HCT116 (cell line): ENCODE measurements around the gene ESYT1. TPM values are rescaled to one million over a fixed set of nuclear protein-coding genes. Genes with fewer than 3 reads are reported as not detected.

ENCODE experiments used
- ATAC-seq: fragments of 200-7000 bp; cut with Tn5 transposase; 2 replicates; pipeline ENCODE4 v1.9.1; 2020; ENCODE audit warnings: mild to moderate bottlenecking, moderate library complexity
- BruUV-seq: library from RNA; stranded (reverse); fragments of 400-500 nt; replicated peaks from 2 replicates; lab custom pipeline; 2021; lab: Mats Ljungman, UMichigan
- CTCF ChIA-PET: fragments of 300-600 bp; sonication (Branson Sonifier 250); formaldehyde crosslinking; loops from one replicate; lab custom pipeline; 2021; ENCODE audit warnings: antibody characterized with exemption; lab: Charles Lee
- POLR2A ChIA-PET: fragments of 300-600, 350-600 bp; sonication (Branson Sonifier 250); formaldehyde crosslinking; loops from one replicate; lab custom pipeline; 2021; ENCODE audit warnings: antibody characterized with exemption; lab: Charles Lee
- RAD21 ChIA-PET, 2 experiments: fragments of 300-600 bp; sonication (Branson Sonifier 250); formaldehyde crosslinking; loops; one replicate each; lab custom pipeline; 2023; ENCODE audit warnings: low total read pairs in 2 of 2; ENCODE audit not compliant: uncharacterized antibody in 2 of 2, unreplicated experiment in 2 of 2, low non-redundant PET in 1 of 2; lab: Charles Lee
- DNase-seq: peaks from one replicate; pipeline ENCODE4 v3.0.0-alpha.2; 2010; ENCODE audit warnings: low read depth, low spot score
- H2AFZ ChIP-seq: fragments of 200-600 bp; shearing (Covaris generic), sonication (generic); 2 replicates; pipeline ENCODE4 v1.6.1; 2017; ENCODE audit warnings: low read depth, mixed run types, mixed read lengths, antibody characterized with exemption, low read length; ENCODE audit not compliant: poor library complexity, severe bottlenecking
- H3K27ac ChIP-seq: 2 replicates; pipeline ENCODE4 v1.5.1; 2012; ENCODE audit warnings: low read depth, low read length
- H3K27me3 ChIP-seq: fragments of 200-600 bp; sonication (generic); 2 replicates; pipeline ENCODE4 v1.6.1; 2016; ENCODE audit warnings: mixed run types, low read length, mixed read lengths; ENCODE audit not compliant: insufficient read depth
- H3K36me3 ChIP-seq, 2 experiments: fragments of 200-500 bp in 1 of 2; fragments of 200-600 bp in 1 of 2; sonication (Bioruptor generic) in 1 of 2; sonication (generic) in 1 of 2; 2 replicates each; pipeline versions ENCODE4 v1.5.1 to v1.6.1; 2014 to 2016; ENCODE audit warnings: low read length in 2 of 2, inconsistent platforms in 1 of 2, mixed read lengths in 1 of 2, mixed run types in 1 of 2; ENCODE audit not compliant: insufficient read depth in 2 of 2, control insufficient read depth in 1 of 2
- H3K4me1 ChIP-seq, 2 experiments: fragments of 200-600 bp in 1 of 2; sonication (generic) in 1 of 2; 2 replicates each; pipeline versions ENCODE4 v1.5.1 to v1.6.1; 2012 to 2017; ENCODE audit warnings: low read length in 2 of 2, inconsistent platforms in 1 of 2, mild to moderate bottlenecking in 1 of 2, mixed read lengths in 1 of 2, mixed run types in 1 of 2, moderate library complexity in 1 of 2; ENCODE audit not compliant: insufficient read depth in 2 of 2, control insufficient read depth in 1 of 2
- H3K4me2 ChIP-seq: fragments of 200-600 bp; sonication (generic); 2 replicates; pipeline ENCODE4 v1.6.1; 2017; ENCODE audit warnings: mixed run types, low read length, mixed read lengths
- H3K4me3 ChIP-seq, 2 experiments: fragments of 200-600 bp in 1 of 2; sonication (generic) in 1 of 2; replicated peaks in 1 of 2; 2 replicates each; pipeline ENCODE4 v1.5.1; 2011 to 2016; ENCODE audit warnings: low read length in 2 of 2, control low read depth in 1 of 2, low read depth in 1 of 2, mild to moderate bottlenecking in 1 of 2, mixed read lengths in 1 of 2, mixed run types in 1 of 2
- H3K79me2 ChIP-seq: fragments of 200-600 bp; sonication (generic); 2 replicates; pipeline ENCODE4 v1.6.1; 2017; ENCODE audit warnings: mild to moderate bottlenecking, mixed run types, low read length, moderate library complexity, mixed read lengths; ENCODE audit not compliant: insufficient read depth
- H3K9ac ChIP-seq: fragments of 200-600 bp; sonication (generic); 2 replicates; pipeline ENCODE4 v1.6.1; 2016; ENCODE audit warnings: low read length, mixed read lengths
- H3K9me2 ChIP-seq: fragments of 200-600 bp; sonication (generic), shearing (Covaris generic); 2 replicates; pipeline ENCODE4 v1.6.1; 2017; ENCODE audit warnings: mixed run types, mild to moderate bottlenecking, moderate library complexity; ENCODE audit not compliant: insufficient read depth
- H3K9me3 ChIP-seq, 2 experiments: fragments of 200-500 bp in 1 of 2; fragments of 200-600 bp in 1 of 2; sonication (Bioruptor generic) in 1 of 2; sonication (generic) in 1 of 2; 2 replicates each; pipeline ENCODE4 v1.6.1; 2014 to 2017; ENCODE audit warnings: low read length in 2 of 2, mixed read lengths in 2 of 2, inconsistent platforms in 1 of 2, low read depth in 1 of 2, mild to moderate bottlenecking in 1 of 2, mixed run types in 1 of 2, moderate library complexity in 1 of 2; ENCODE audit not compliant: control insufficient read depth in 1 of 2, insufficient read depth in 1 of 2
- H4K20me1 ChIP-seq: fragments of 200-600 bp; sonication (generic), shearing (Covaris generic); 2 replicates; pipeline ENCODE4 v1.6.1; 2017; ENCODE audit warnings: mixed run types, mild to moderate bottlenecking, moderate library complexity; ENCODE audit not compliant: insufficient read depth
- EGR1 ChIP-seq: IDR thresholded peaks from 2 replicates; pipeline ENCODE4 v1.6.1; 2012; ENCODE audit warnings: low read depth
- EZH2phosphoT487 ChIP-seq: fragments of 200-600 bp; IDR thresholded peaks from 2 replicates; pipeline ENCODE4 v1.6.1; 2018; ENCODE audit warnings: antibody characterized with exemption, borderline replicate concordance
- JUND ChIP-seq: IDR thresholded peaks from 2 replicates; pipeline ENCODE4 v1.6.1; 2012
- MAX ChIP-seq: IDR thresholded peaks from 2 replicates; pipeline ENCODE4 v1.6.1; 2012
- POLR2AphosphoS5 ChIP-seq: IDR thresholded peaks from 2 replicates; pipeline ENCODE4 v1.6.1; 2011; ENCODE audit warnings: mild to moderate bottlenecking, low read depth, low read length, moderate library complexity
- SIN3A ChIP-seq: IDR thresholded peaks from 2 replicates; pipeline ENCODE4 v1.6.1; 2012; ENCODE audit warnings: low read depth
- SP1 ChIP-seq: IDR thresholded peaks from 2 replicates; pipeline ENCODE4 v1.6.1; 2012; ENCODE audit warnings: low read depth
- SRF ChIP-seq: IDR thresholded peaks from 2 replicates; pipeline ENCODE4 v1.6.1; 2012; ENCODE audit warnings: low read depth
- YY1 ChIP-seq: IDR thresholded peaks from 2 replicates; pipeline ENCODE4 v1.6.1; 2011; ENCODE audit warnings: low read length, low read depth, moderate library complexity, mild to moderate bottlenecking; ENCODE audit not compliant: insufficient replicate concordance; ENCODE audit errors: extremely low read depth
- ZFX ChIP-seq: fragments of 450-650 bp; IDR thresholded peaks from 2 replicates; pipeline ENCODE4 v1.6.1; 2017
- ZNF274 ChIP-seq: fragments of 200-500 bp; sonication (Bioruptor generic); IDR thresholded peaks from 2 replicates; pipeline ENCODE4 v1.6.1; 2014; ENCODE audit warnings: mild to moderate bottlenecking, low read depth, low read length, inconsistent platforms
- intact Hi-C: fragments of 100-400 bp; cut with micrococcal nuclease; formaldehyde crosslinking; loops from 2 replicates; pipeline ENCODE4 v1.10.0; 2022
- total RNA-seq: library from RNA; stranded (reverse); gene quantifications from one replicate; pipeline ENCODE4 v1.2.1, GENCODE V29; 2021; ENCODE audit not compliant: unreplicated experiment
- TF ChIP-seq, protein P1 (sequence below), 3 experiments: fragments of 200-600 bp in 1 of 3; sonication (generic) in 1 of 3; IDR thresholded peaks in 2 of 3; conservative IDR thresholded peaks in 1 of 3; 2 replicates each; pipeline ENCODE4 v1.5.1; 2012 to 2017; ENCODE audit warnings: low read depth in 2 of 3, low read length in 2 of 3, antibody characterized with exemption in 1 of 3, borderline replicate concordance in 1 of 3, control low read depth in 1 of 3, mild to moderate bottlenecking in 1 of 3, mixed read lengths in 1 of 3, mixed run types in 1 of 3, moderate library complexity in 1 of 3; ENCODE audit not compliant: insufficient read depth in 1 of 3

The ESYT1 gene
- total RNA-seq, 1 experiment from 2014 or later, result 80.9 TPM

GRCh38 chr12:56114084-56114483 is 14.0 kb upstream of the ESYT1 start:
- Histone ChIP-seq H3K4me3 (no peak overlapping the region), H3K79me2 (peaks cover 33% of the 10 kb centered on the region), H3K36me3 (peaks cover 30 to 50% of the 10 kb centered on the region in 2 experiments), H3K27me3 (no peaks in the 10 kb centered on the region), H4K20me1 (no peaks in the 10 kb centered on the region), H3K9ac (0 out of 2 replicates have a peak overlapping the region, but pooled peaks have one; percentile 1), H3K4me1 (peaks cover 11 to 19% of the 10 kb centered on the region in 2 experiments), H2AFZ (no peak overlapping the region), H3K4me2 (no peak overlapping the region), H3K27ac (peak overlapping the region; percentile 13; the same call in 1 of the 2 replicates), H3K9me3 (no peaks in the 10 kb centered on the region), H3K9me2 (no peaks in the 10 kb centered on the region)
- intact Hi-C loops, result loop anchor here (10.0 kb wide), 1 partner anchor 379 kb away; no protein-coding TSS in a partner anchor
- RAD21 ChIA-PET, result no interaction called here
- POLR2A ChIA-PET, result interaction anchor here (1.5 to 2.6 kb wide), 2 partner anchors 10 to 15 kb away, joined by 3 to 16 read pairs; partner anchors contain the start of gene PA2G4
- CTCF ChIA-PET, result interaction anchor here (2.2 kb wide), 1 partner anchor 10 kb away, joined by 5 read pairs; the partner anchor contains the start of gene PA2G4
- no peak for TF ChIP-seq ZFX
- TF ChIP-seq, protein P1, sequence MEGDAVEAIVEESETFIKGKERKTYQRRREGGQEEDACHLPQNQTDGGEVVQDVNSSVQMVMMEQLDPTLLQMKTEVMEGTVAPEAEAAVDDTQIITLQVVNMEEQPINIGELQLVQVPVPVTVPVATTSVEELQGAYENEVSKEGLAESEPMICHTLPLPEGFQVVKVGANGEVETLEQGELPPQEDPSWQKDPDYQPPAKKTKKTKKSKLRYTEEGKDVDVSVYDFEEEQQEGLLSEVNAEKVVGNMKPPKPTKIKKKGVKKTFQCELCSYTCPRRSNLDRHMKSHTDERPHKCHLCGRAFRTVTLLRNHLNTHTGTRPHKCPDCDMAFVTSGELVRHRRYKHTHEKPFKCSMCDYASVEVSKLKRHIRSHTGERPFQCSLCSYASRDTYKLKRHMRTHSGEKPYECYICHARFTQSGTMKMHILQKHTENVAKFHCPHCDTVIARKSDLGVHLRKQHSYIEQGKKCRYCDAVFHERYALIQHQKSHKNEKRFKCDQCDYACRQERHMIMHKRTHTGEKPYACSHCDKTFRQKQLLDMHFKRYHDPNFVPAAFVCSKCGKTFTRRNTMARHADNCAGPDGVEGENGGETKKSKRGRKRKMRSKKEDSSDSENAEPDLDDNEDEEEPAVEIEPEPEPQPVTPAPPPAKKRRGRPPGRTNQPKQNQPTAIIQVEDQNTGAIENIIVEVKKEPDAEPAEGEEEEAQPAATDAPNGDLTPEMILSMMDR (IDR thresholded peaks at IDR 0.05 in 2 of 3, conservative IDR thresholded peaks at IDR 0.05 in 1 of 3; ENCODE audit: borderline replicate concordance in 1 of 3, insufficient read depth in 1 of 3, low read depth in 2 of 3, low read length in 2 of 3), result no peak
- TF ChIP-seq YY1, result no peak
- TF ChIP-seq ZNF274, result no peak
- no peak for TF ChIP-seq SRF
- no peak for TF ChIP-seq POLR2AphosphoS5
- no peak for TF ChIP-seq SP1
- no peak for TF ChIP-seq EGR1
- no peak for TF ChIP-seq MAX
- no peak for TF ChIP-seq SIN3A
- TF ChIP-seq JUND, result no peak
- no peak for TF ChIP-seq EZH2phosphoT487
- BruUV-seq, result no TSS peak
- DNase-seq (no peak), ATAC-seq (no peak)
